ENCODE data around the gene TFE3.

GRCh38 chrX:49019050-49019449 lies 24.1 kb downstream of the TFE3 start:
- no peak for TF ChIP-seq CBFB (CRISPR knock-in tag; IDR thresholded peaks at IDR 0.05; ENCODE audit: low read depth)
- no peak for TF ChIP-seq TEAD4 (CRISPR knock-in tag; IDR thresholded peaks at IDR 0.05)
- TF ChIP-seq NR2C2 (CRISPR knock-in tag; IDR thresholded peaks at IDR 0.05) = no peak
- TF ChIP-seq ETV6 (CRISPR knock-in tag; IDR thresholded peaks at IDR 0.05) = no peak
- no peak for TF ChIP-seq SP1 (CRISPR knock-in tag; conservative IDR thresholded peaks at IDR 0.05)
